GM23338 (cell line): ENCODE measurements around the gene UCHL1. TPM values are rescaled to one million over a fixed set of nuclear protein-coding genes. Genes with fewer than 3 reads are reported as not detected.

Experiments used
- ATAC-seq: fragments of 200-7000 bp; cut with Tn5 transposase; 3 replicates; pipeline ENCODE4 v1.9.1; 2020
- DNase-seq: peaks from one replicate; pipeline ENCODE4 v3.0.0-alpha.2; 2015; ENCODE audit warnings: low spot score
- H2AFZ ChIP-seq: fragments of 200-600 bp; sonication (generic); 2 replicates; pipeline ENCODE4 v1.8.0; 2016; ENCODE audit warnings: antibody characterized with exemption, mild to moderate bottlenecking, moderate library complexity
- H3F3A ChIP-seq: fragments of 200-600 bp; sonication (generic); replicated peaks from 2 replicates; pipeline ENCODE4 v1.8.0; 2017; ENCODE audit warnings: antibody characterized with exemption, mixed run types, low read depth
- H3K27ac ChIP-seq: fragments of 200-600 bp; sonication (generic); 2 replicates; pipeline ENCODE4 v1.6.1; 2016; ENCODE audit warnings: low read depth
- H3K27me3 ChIP-seq: fragments of 200-600 bp; sonication (generic); 2 replicates; pipeline ENCODE4 v1.8.0; 2016; ENCODE audit warnings: mild to moderate bottlenecking, mixed run types, moderate library complexity; ENCODE audit not compliant: insufficient read depth
- H3K36me3 ChIP-seq: fragments of 200-600 bp; sonication (generic); 2 replicates; pipeline ENCODE4 v1.8.0; 2016; ENCODE audit warnings: mild to moderate bottlenecking; ENCODE audit not compliant: insufficient read depth
- H3K4me1 ChIP-seq: fragments of 200-600 bp; sonication (generic); 2 replicates; pipeline ENCODE4 v1.8.0; 2016; ENCODE audit warnings: mild to moderate bottlenecking, moderate library complexity; ENCODE audit not compliant: insufficient read depth
- H3K4me2 ChIP-seq: fragments of 200-600 bp; sonication (generic); 2 replicates; pipeline ENCODE4 v1.7.1; 2017; ENCODE audit warnings: mixed run types
- H3K4me3 ChIP-seq: fragments of 200-600 bp; sonication (generic); 2 replicates; pipeline ENCODE4 v1.6.1; 2016; ENCODE audit warnings: mixed run types
- H3K79me2 ChIP-seq: fragments of 200-600 bp; sonication (generic); replicated peaks from 2 replicates; pipeline ENCODE4 v1.8.0; 2017; ENCODE audit warnings: mild to moderate bottlenecking; ENCODE audit not compliant: insufficient read depth
- H3K9me2 ChIP-seq: fragments of 200-600 bp; sonication (generic); 2 replicates; pipeline ENCODE4 v1.8.0; 2017; ENCODE audit not compliant: insufficient read depth
- H4K20me1 ChIP-seq: fragments of 200-600 bp; sonication (generic); replicated peaks from 2 replicates; pipeline ENCODE4 v1.8.0; 2017; ENCODE audit warnings: mild to moderate bottlenecking; ENCODE audit not compliant: insufficient read depth
- H3K27ac Mint-ChIP-seq: 2 replicates; pipeline ENCODE4 v1.8.0; 2020; ENCODE audit warnings: inconsistent platforms, mild to moderate bottlenecking, moderate library complexity, mixed read lengths
- H3K27me3 Mint-ChIP-seq: 3 replicates; pipeline ENCODE4 v1.8.0; 2022; ENCODE audit warnings: low read depth, mild to moderate bottlenecking, moderate library complexity, mixed read lengths, inconsistent platforms; ENCODE audit not compliant: insufficient read depth, poor library complexity
- H3K36me3 Mint-ChIP-seq: 3 replicates; pipeline ENCODE4 v1.8.0; 2021; ENCODE audit warnings: low read depth, mild to moderate bottlenecking, inconsistent platforms, moderate library complexity, mixed read lengths
- H3K4me1 Mint-ChIP-seq: 3 replicates; pipeline ENCODE4 v1.8.0; 2020; ENCODE audit warnings: mild to moderate bottlenecking, inconsistent platforms, mixed read lengths
- H3K4me3 Mint-ChIP-seq: 3 replicates; pipeline ENCODE4 v1.8.0; 2021; ENCODE audit warnings: moderate library complexity, mild to moderate bottlenecking, inconsistent platforms, mixed read lengths
- H3K9me3 Mint-ChIP-seq: 3 replicates; pipeline ENCODE4 v1.8.0; 2020; ENCODE audit warnings: moderate library complexity, mild to moderate bottlenecking, inconsistent platforms, mixed read lengths
- ETS1 ChIP-seq: IDR thresholded peaks from 2 replicates; pipeline ENCODE4 v1.6.1; 2016; ENCODE audit warnings: antibody characterized with exemption
- EZH2 ChIP-seq: fragments of 200-600 bp; sonication (generic); IDR thresholded peaks from one replicate; pipeline ENCODE4 v1.8.0; 2017; ENCODE audit warnings: antibody characterized with exemption, mild to moderate bottlenecking, low read depth; ENCODE audit not compliant: unreplicated experiment
- JUNB ChIP-seq: IDR thresholded peaks from one replicate; pipeline ENCODE4 v1.6.1; 2016; ENCODE audit warnings: antibody characterized with exemption; ENCODE audit not compliant: unreplicated experiment
- NANOG ChIP-seq: IDR thresholded peaks from 2 replicates; pipeline ENCODE4 v1.6.1; 2016; ENCODE audit warnings: antibody characterized with exemption, borderline replicate concordance
- POLR2AphosphoS5 ChIP-seq: IDR thresholded peaks from 2 replicates; pipeline ENCODE4 v1.6.1; 2016; ENCODE audit warnings: antibody characterized with exemption, low read depth
- STAT1 ChIP-seq: IDR thresholded peaks from one replicate; pipeline ENCODE4 v1.6.1; 2016; ENCODE audit warnings: antibody characterized with exemption; ENCODE audit not compliant: unreplicated experiment
- ZNF114 ChIP-seq: fragments of 250-450 bp; sonication (Bioruptor Pico); IDR thresholded peaks from 2 replicates; pipeline ENCODE4 v1.5.0; 2020; ENCODE audit warnings: mild to moderate bottlenecking, moderate library complexity
- ZNF331 ChIP-seq: fragments of 250-450 bp; sonication (Bioruptor Pico); IDR thresholded peaks from 2 replicates; pipeline ENCODE4 v1.5.0; 2020; ENCODE audit warnings: low read depth, mild to moderate bottlenecking, moderate library complexity
- polyA plus RNA-seq: library from polyadenylated mRNA; unstranded; fragments of >200 nt; fragmentation: Nextera tagmentation; extraction: Ambion mirVana; gene quantifications from 2 replicates; pipeline ENCODE4 v1.2.1, GENCODE V29; 2016
- total RNA-seq: library from RNA; depleted of rRNA; stranded (reverse); fragments of >200 nt; shearing (Covaris generic); gene quantifications from 2 replicates; pipeline ENCODE4 v1.2.3, GENCODE V29; 2014
- TF ChIP-seq, protein P1 (sequence below), 2 experiments: fragments of 200-600 bp in 1 of 2; sonication (generic) in 1 of 2; conservative IDR thresholded peaks; 2 replicates each; pipeline versions ENCODE4 v1.5.1 to v1.6.1; 2016 to 2017; ENCODE audit warnings: antibody characterized with exemption in 2 of 2, low read depth in 2 of 2, mild to moderate bottlenecking in 2 of 2, moderate library complexity in 1 of 2

Gene UCHL1
- total and polyA plus RNA-seq, 2 experiments from 2014 or later = 998 to 1,758 TPM

DNA sequence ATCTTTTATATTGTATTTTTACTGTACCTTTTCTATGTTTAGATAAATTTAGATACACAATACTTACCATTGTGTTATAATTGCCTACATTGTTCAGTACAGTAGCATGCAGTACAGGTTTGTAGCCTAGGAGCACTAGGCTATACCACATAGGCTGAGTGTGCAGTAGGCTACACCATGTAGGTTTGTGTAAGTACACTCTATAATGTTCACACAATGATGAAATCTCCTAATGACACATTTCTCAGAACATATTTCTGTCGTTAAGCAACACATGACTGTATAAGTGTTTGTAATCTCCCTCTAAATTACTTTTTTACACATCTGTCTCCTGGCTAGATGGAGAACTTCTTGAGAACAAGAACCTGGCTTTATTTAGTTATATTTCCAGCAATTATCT lies 40.3 kb downstream of the UCHL1 start:
- peaks cover 32% of the 10 kb centered on the region for H3K9me3 Mint-ChIP-seq
- H3K27me3 Mint-ChIP-seq = no peaks in the 10 kb centered on the region
- H3K36me3 Mint-ChIP-seq = peaks cover 18% of the 10 kb centered on the region
- no peaks in the 10 kb centered on the region for H3K27me3 ChIP-seq
- H3K27ac ChIP-seq = no peak overlapping the region
- no peaks in the 10 kb centered on the region for H3K4me1 ChIP-seq
- no peak overlapping the region for H2AFZ ChIP-seq
- H3K27ac Mint-ChIP-seq = no peak overlapping the region
- DNase-seq (no peak), ATAC-seq (no peak)
- H3K4me3 ChIP-seq = no peak overlapping the region
- peaks cover 7% of the 10 kb centered on the region; the same call in 2 of the 3 replicates for H3K4me1 Mint-ChIP-seq
- no peaks in the 10 kb centered on the region for H3K79me2 ChIP-seq
- H3F3A ChIP-seq = no peaks in the 10 kb centered on the region
- H3K4me3 Mint-ChIP-seq = no peak overlapping the region
- H4K20me1 ChIP-seq = no peaks in the 10 kb centered on the region
- H3K4me2 ChIP-seq = no peak overlapping the region
- no peaks in the 10 kb centered on the region for H3K9me2 ChIP-seq
- no peak for TF ChIP-seq POLR2AphosphoS5
- H3K36me3 ChIP-seq = peaks cover 6% of the 10 kb centered on the region; the same call in 1 of the 2 replicates

GRCh38 chr4:41297832-41298231 lies 41.1 kb downstream of the UCHL1 start:
- Histone ChIP-seq H4K20me1 (no peaks in the 10 kb centered on the region), H3K36me3 (peaks cover 6% of the 10 kb centered on the region; the same call in 1 of the 2 replicates), H3K79me2 (no peaks in the 10 kb centered on the region), H3K9me2 (no peaks in the 10 kb centered on the region), H3K4me2 (no peak overlapping the region), H3K27me3 (no peaks in the 10 kb centered on the region), H3K4me3 (no peak overlapping the region), H2AFZ (peak overlapping the region; percentile 82; the same call in 1 of the 2 replicates), H3K27ac (no peak overlapping the region), H3F3A (no peaks in the 10 kb centered on the region), H3K4me1 (no peaks in the 10 kb centered on the region)
- no peak overlapping the region for H3K27ac Mint-ChIP-seq
- H3K36me3 Mint-ChIP-seq = peaks cover 15% of the 10 kb centered on the region
- no peak overlapping the region for H3K4me3 Mint-ChIP-seq
- ATAC-seq = no peak
- peaks cover 7% of the 10 kb centered on the region; the same call in 2 of the 3 replicates for H3K4me1 Mint-ChIP-seq
- H3K27me3 Mint-ChIP-seq = no peaks in the 10 kb centered on the region
- DNase-seq = no peak
- no peak for TF ChIP-seq POLR2AphosphoS5
- TF ChIP-seq ZNF114 = no peak
- no peak for TF ChIP-seq NANOG
- no peak for TF ChIP-seq JUNB
- no peak for TF ChIP-seq EZH2
- TF ChIP-seq ZNF331 (CRISPR knock-in tag) = no peak
- TF ChIP-seq, protein P1, sequence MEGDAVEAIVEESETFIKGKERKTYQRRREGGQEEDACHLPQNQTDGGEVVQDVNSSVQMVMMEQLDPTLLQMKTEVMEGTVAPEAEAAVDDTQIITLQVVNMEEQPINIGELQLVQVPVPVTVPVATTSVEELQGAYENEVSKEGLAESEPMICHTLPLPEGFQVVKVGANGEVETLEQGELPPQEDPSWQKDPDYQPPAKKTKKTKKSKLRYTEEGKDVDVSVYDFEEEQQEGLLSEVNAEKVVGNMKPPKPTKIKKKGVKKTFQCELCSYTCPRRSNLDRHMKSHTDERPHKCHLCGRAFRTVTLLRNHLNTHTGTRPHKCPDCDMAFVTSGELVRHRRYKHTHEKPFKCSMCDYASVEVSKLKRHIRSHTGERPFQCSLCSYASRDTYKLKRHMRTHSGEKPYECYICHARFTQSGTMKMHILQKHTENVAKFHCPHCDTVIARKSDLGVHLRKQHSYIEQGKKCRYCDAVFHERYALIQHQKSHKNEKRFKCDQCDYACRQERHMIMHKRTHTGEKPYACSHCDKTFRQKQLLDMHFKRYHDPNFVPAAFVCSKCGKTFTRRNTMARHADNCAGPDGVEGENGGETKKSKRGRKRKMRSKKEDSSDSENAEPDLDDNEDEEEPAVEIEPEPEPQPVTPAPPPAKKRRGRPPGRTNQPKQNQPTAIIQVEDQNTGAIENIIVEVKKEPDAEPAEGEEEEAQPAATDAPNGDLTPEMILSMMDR (conservative IDR thresholded peaks at IDR 0.05; ENCODE audit: low read depth in 2 of 2) = no peak
- TF ChIP-seq ETS1 = no peak
- peaks cover 28% of the 10 kb centered on the region for H3K9me3 Mint-ChIP-seq

DNA sequence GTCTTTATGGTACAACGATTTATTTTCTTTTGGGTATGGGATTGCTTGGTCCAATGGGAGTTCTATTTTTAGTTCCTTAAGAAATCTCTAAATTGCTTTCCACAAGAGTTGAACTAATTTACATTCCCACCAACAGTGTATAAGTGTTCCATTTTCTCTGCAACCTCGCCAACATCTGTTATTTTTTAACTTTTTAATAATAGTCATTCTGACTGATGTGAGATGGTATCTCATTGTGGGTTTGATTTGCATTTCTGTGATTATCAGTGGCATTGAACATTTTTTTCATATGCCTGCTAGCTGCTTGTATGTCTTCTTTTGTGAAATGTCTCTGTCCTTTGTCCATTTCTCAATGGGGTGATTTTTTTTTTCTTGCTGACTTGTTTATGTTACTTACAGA lies 42.8 kb downstream of the UCHL1 start:
- Histone ChIP-seq H4K20me1 (no peaks in the 10 kb centered on the region), H3F3A (no peaks in the 10 kb centered on the region), H3K4me1 (no peaks in the 10 kb centered on the region), H3K79me2 (no peaks in the 10 kb centered on the region), H3K27me3 (no peaks in the 10 kb centered on the region), H3K36me3 (peaks cover 6% of the 10 kb centered on the region; the same call in 1 of the 2 replicates), H3K27ac (no peak overlapping the region), H3K9me2 (peaks cover 10% of the 10 kb centered on the region; the same call in 1 of the 2 replicates), H2AFZ (no peak overlapping the region), H3K4me3 (no peak overlapping the region), H3K4me2 (no peak overlapping the region)
- peaks cover 12% of the 10 kb centered on the region for H3K9me3 Mint-ChIP-seq
- ATAC-seq (no peak), DNase-seq (no peak)
- peaks cover 7% of the 10 kb centered on the region; the same call in 2 of the 3 replicates for H3K4me1 Mint-ChIP-seq
- H3K27ac Mint-ChIP-seq = no peak overlapping the region
- H3K36me3 Mint-ChIP-seq = peaks cover 10% of the 10 kb centered on the region; the same call in 1 of the 3 replicates
- H3K4me3 Mint-ChIP-seq = no peak overlapping the region
- H3K27me3 Mint-ChIP-seq = no peaks in the 10 kb centered on the region
- no peak for TF ChIP-seq POLR2AphosphoS5
- TF ChIP-seq JUNB = no peak
- no peak for TF ChIP-seq STAT1
- TF ChIP-seq NANOG = no peak
- TF ChIP-seq ZNF114 = no peak
